Effector memory CD4-positive, alpha-beta T cell (primary cell): ENCODE measurements around the gene ASTN2.

Source experiments
- DNase-seq, 3 donors: peaks; one replicate each; pipeline ENCODE4 v3.0.0-alpha.2; 2020
- H3K27ac ChIP-seq: 2 replicates; pipeline ENCODE4 v1.7.0; 2013; ENCODE audit warnings: mild to moderate bottlenecking, low read length, moderate library complexity; ENCODE audit not compliant: insufficient read depth, poor library complexity, severe bottlenecking
- H3K27me3 ChIP-seq: replicated peaks from 2 replicates; pipeline ENCODE4 v1.7.0; 2013; ENCODE audit warnings: mild to moderate bottlenecking, low read length; ENCODE audit not compliant: insufficient read depth, control insufficient read depth, poor library complexity, severe bottlenecking
- H3K36me3 ChIP-seq: 2 replicates; pipeline ENCODE4 v1.7.0; 2013; ENCODE audit warnings: mild to moderate bottlenecking, low read length, moderate library complexity; ENCODE audit not compliant: control insufficient read depth, insufficient read depth
- H3K4me1 ChIP-seq: 2 replicates; pipeline ENCODE4 v1.7.0; 2013; ENCODE audit warnings: low read length, mild to moderate bottlenecking; ENCODE audit not compliant: control insufficient read depth, insufficient read depth, poor library complexity, severe bottlenecking
- H3K4me3 ChIP-seq: 2 replicates; pipeline ENCODE4 v1.7.0; 2013; ENCODE audit warnings: low read length, low read depth, mild to moderate bottlenecking; ENCODE audit not compliant: insufficient read depth, poor library complexity, severe bottlenecking
- H3K9me3 ChIP-seq: 2 replicates; pipeline ENCODE4 v1.7.0; 2013; ENCODE audit warnings: mild to moderate bottlenecking, low read length, moderate library complexity; ENCODE audit not compliant: control insufficient read depth

ASTN2 gene

GRCh38 chr9:117344892-117345660, 69.8 kb downstream of the ASTN2 start:
- Histone ChIP-seq H3K36me3 (no peaks in the 10 kb centered on the region), H3K27me3 (no peaks in the 10 kb centered on the region)
- no peak for DNase-seq

DNA sequence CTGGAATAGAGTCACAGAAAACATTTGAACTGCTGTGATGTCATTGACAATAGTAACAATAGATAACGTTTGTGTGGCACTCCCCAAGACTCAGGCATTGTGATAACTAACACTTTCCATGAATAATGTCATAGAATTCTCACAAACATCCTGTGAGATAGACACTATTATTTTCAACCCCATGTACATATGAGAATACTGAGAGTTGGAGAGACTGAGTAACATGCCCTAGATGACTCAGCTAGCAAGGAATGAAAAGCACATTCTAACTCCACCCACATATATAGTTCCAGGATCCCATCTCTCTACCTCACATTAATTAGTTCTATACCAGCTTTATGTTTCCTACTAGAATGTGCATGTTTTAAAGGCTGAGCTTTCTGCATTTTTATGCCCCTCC, 71.4 kb downstream of the ASTN2 start:
- no peaks in the 10 kb centered on the region for H3K9me3 ChIP-seq
- H3K27ac ChIP-seq, result no peak overlapping the region
- H3K27me3 ChIP-seq, result no peaks in the 10 kb centered on the region
- H3K36me3 ChIP-seq, result no peaks in the 10 kb centered on the region
- no peak overlapping the region for H3K4me3 ChIP-seq
- DNase-seq, result no peak
- no peaks in the 10 kb centered on the region for H3K4me1 ChIP-seq

More at GRCh38 chr9:117344892-117345660, 69.8 kb downstream of the ASTN2 start:
- H3K9me3 ChIP-seq, result no peaks in the 10 kb centered on the region
- H3K27ac ChIP-seq, result no peak overlapping the region
- no peaks in the 10 kb centered on the region for H3K4me1 ChIP-seq
- no peak overlapping the region for H3K4me3 ChIP-seq

DNA sequence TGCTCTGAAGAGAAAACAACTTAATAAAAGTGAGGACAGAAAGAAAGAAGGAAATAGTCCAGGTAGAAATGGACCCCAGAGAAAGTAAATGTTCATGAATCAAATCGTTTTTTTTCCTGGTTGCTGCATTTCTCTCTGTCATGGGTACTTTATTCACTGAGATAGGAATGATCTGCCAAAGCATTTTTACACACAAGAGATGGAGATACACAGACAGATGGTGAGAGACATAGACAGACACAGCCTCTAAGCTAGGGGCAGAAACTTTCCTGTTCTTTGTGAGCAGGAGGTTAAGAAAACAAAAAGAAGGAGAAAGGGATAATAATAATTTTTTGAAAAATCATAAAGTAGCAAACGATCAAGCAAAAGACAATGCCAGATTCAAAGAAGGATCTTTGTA, 73.7 kb downstream of the ASTN2 start:
- Histone ChIP-seq H3K27me3 (no peaks in the 10 kb centered on the region), H3K4me3 (no peak overlapping the region), H3K9me3 (no peaks in the 10 kb centered on the region), H3K4me1 (no peaks in the 10 kb centered on the region), H3K27ac (no peak overlapping the region), H3K36me3 (no peaks in the 10 kb centered on the region)
- DNase-seq, result no peak

- Histone ChIP-seq H3K4me1 (no peaks in the 10 kb centered on the region), H3K9me3 (no peaks in the 10 kb centered on the region), H3K36me3 (no peaks in the 10 kb centered on the region), H3K27me3 (no peaks in the 10 kb centered on the region), H3K27ac (no peak overlapping the region), H3K4me3 (no peak overlapping the region)
- DNase-seq, result no peak
Observed at GRCh38 chr9:117340422-117340821, 74.4 kb downstream of the ASTN2 start.

- Histone ChIP-seq H3K4me3 (no peak overlapping the region), H3K27me3 (no peaks in the 10 kb centered on the region), H3K9me3 (no peaks in the 10 kb centered on the region), H3K36me3 (no peaks in the 10 kb centered on the region), H3K27ac (no peak overlapping the region), H3K4me1 (no peaks in the 10 kb centered on the region)
- DNase-seq, result no peak
Observed at GRCh38 chr9:117335837-117336433, 78.9 kb downstream of the ASTN2 start.

DNA sequence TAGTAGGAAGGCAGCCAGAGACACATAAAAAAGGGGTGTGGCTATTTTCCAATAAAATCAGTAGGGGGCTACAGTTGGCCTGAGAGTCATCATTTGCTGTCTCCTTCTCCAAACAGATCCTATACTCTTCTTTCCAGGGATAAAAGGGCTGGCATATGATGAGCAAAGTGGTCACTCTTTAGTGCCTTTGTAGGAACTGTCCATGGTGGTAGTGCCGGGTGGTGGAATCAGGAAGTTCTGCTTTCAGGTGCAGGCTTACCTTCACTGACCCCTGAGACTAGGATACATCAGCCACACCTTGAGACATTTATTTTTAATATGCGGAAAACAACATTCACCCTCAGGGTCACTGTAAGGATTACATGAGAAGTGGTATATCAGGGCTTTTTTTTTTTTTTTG, 80.8 kb downstream of the ASTN2 start:
- no peak for DNase-seq
- Histone ChIP-seq H3K9me3 (no peaks in the 10 kb centered on the region), H3K4me1 (no peaks in the 10 kb centered on the region), H3K27me3 (no peaks in the 10 kb centered on the region), H3K4me3 (no peak overlapping the region), H3K27ac (no peak overlapping the region), H3K36me3 (no peaks in the 10 kb centered on the region)

DNA sequence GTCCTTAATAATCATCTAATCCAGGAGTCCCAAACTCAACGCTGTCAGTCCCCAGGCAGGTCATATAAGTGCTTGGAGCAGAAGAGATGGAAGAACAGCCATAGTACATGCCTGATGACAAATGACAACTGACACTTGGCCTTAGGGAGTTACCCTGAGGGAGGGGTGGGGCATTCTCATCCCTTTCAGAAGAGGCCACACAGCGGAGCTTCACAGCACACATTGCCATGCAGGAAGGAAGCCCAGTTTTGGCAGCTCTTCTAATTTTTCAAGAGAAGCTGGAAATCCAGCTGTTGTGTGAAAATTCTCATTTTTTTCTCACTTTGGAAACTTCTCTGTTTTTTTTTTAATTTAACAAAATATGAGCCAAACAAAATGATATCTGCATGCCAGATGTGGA, 89.0 kb downstream of the ASTN2 start:
- Histone ChIP-seq H3K27ac (no peak overlapping the region), H3K4me1 (no peaks in the 10 kb centered on the region), H3K27me3 (no peaks in the 10 kb centered on the region), H3K36me3 (no peaks in the 10 kb centered on the region), H3K4me3 (no peak overlapping the region), H3K9me3 (no peaks in the 10 kb centered on the region)
- DNase-seq, result no peak

- Histone ChIP-seq H3K4me3 (no peak overlapping the region), H3K4me1 (no peaks in the 10 kb centered on the region), H3K36me3 (no peaks in the 10 kb centered on the region), H3K27me3 (no peaks in the 10 kb centered on the region), H3K27ac (no peak overlapping the region), H3K9me3 (no peaks in the 10 kb centered on the region)
- no peak for DNase-seq
Observed at GRCh38 chr9:117325110-117325731, 89.6 kb downstream of the ASTN2 start.

DNA sequence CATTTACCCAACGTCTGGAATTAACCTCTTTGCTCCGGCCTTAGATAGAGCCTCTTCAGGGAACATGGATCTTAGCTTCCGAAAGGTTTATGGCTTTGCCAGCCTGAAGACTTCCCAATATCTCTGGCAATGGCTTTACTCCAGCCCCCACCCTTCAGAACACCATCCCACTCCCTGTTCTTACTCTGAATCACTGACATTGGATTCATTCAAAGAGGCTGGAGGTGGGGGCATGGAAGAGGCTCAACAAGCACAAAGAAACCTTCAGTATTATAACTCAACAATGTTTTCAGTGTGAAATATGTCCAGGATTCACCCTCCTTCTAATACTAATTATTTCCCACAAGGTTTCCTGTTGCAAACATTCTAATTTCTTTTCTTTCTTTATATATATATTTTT, 91.5 kb downstream of the ASTN2 start:
- Histone ChIP-seq H3K36me3 (no peaks in the 10 kb centered on the region), H3K27ac (no peak overlapping the region), H3K27me3 (no peaks in the 10 kb centered on the region), H3K4me3 (no peak overlapping the region), H3K9me3 (no peaks in the 10 kb centered on the region), H3K4me1 (no peaks in the 10 kb centered on the region)
- DNase-seq, result no peak

DNA sequence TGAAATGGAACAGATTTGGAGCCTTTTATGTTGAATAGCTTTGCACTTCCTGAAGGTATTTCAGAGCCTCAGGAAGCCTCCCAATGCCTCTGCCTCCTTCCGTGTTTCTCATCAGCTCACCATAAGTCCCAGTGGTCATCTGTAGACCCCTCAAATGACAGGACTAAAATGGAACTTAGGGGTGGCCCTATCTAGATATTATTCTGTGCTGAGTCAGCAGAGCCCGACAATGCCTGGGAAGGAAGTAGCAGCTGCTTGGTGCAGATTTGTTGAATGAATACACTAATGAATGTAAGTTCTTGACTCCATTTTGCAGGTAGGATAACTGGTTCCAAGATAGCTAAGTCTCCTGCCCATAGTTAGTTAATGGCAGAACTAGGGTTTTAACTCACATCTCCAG, 97.7 kb downstream of the ASTN2 start:
- Histone ChIP-seq H3K27me3 (no peaks in the 10 kb centered on the region), H3K9me3 (no peaks in the 10 kb centered on the region), H3K27ac (no peak overlapping the region), H3K4me3 (no peak overlapping the region), H3K36me3 (no peaks in the 10 kb centered on the region), H3K4me1 (no peaks in the 10 kb centered on the region)
- DNase-seq, result no peak
